DOHH2 (cell line): Measurements from ENCODE around the gene GJA4.

Experiments used
- H3F3A ChIP-seq: fragments of 200-600 bp; sonication (generic), shearing (Covaris generic); 2 replicates; pipeline ENCODE4 v1.6.0; 2016; ENCODE audit warnings: antibody characterized with exemption, mild to moderate bottlenecking; ENCODE audit not compliant: control insufficient read depth, insufficient read depth
- H3K27ac ChIP-seq: fragments of 200-600 bp; sonication (generic); 2 replicates; pipeline ENCODE4 v1.5.1; 2014; ENCODE audit warnings: low read depth, mild to moderate bottlenecking, low read length, moderate library complexity
- H3K27me3 ChIP-seq: fragments of 200-600 bp; sonication (generic); 2 replicates; pipeline ENCODE4 v1.6.1; 2014; ENCODE audit warnings: mild to moderate bottlenecking, low read length, mixed read lengths; ENCODE audit not compliant: control insufficient read depth
- H3K36me3 ChIP-seq: fragments of 200-600 bp; sonication (generic); 2 replicates; pipeline ENCODE4 v1.6.1; 2014; ENCODE audit warnings: mild to moderate bottlenecking, low read length, moderate library complexity, mixed read lengths; ENCODE audit not compliant: control insufficient read depth
- H3K4me1 ChIP-seq: fragments of 200-600 bp; sonication (generic); 2 replicates; pipeline ENCODE4 v1.6.1; 2014; ENCODE audit warnings: mild to moderate bottlenecking, low read length, mixed read lengths; ENCODE audit not compliant: control insufficient read depth
- H3K4me2 ChIP-seq: fragments of 200-600 bp; sonication (generic); 2 replicates; pipeline ENCODE4 v1.6.0; 2014; ENCODE audit warnings: mild to moderate bottlenecking, low read length, moderate library complexity
- H3K4me3 ChIP-seq: fragments of 200-600 bp; sonication (generic); 2 replicates; pipeline ENCODE4 v1.5.1; 2014; ENCODE audit warnings: mild to moderate bottlenecking, low read length, mixed read lengths
- H3K79me2 ChIP-seq: fragments of 200-600 bp; sonication (generic); 2 replicates; pipeline ENCODE4 v1.6.1; 2014; ENCODE audit warnings: mild to moderate bottlenecking, low read length, mixed read lengths; ENCODE audit not compliant: control insufficient read depth
- H3K9me2 ChIP-seq: fragments of 200-600 bp; sonication (generic); replicated peaks from 2 replicates; pipeline ENCODE4 v1.6.1; 2014; ENCODE audit warnings: mild to moderate bottlenecking, low read length, mixed read lengths; ENCODE audit not compliant: control insufficient read depth
- H3K9me3 ChIP-seq: fragments of 200-600 bp; sonication (generic); 2 replicates; pipeline ENCODE4 v1.6.1; 2014; ENCODE audit warnings: antibody characterized with exemption, low read length, mixed read lengths; ENCODE audit not compliant: control insufficient read depth, insufficient read depth
- H4K20me1 ChIP-seq: fragments of 200-600 bp; sonication (generic); 2 replicates; pipeline ENCODE4 v1.6.0; 2014; ENCODE audit warnings: low read depth, mild to moderate bottlenecking, antibody characterized with exemption, low read length, moderate library complexity; ENCODE audit not compliant: control insufficient read depth, insufficient read depth
- CTCF ChIP-seq: fragments of 200-600 bp; sonication (generic); IDR thresholded peaks from one replicate; pipeline ENCODE4 v1.5.1; 2014; ENCODE audit warnings: antibody characterized with exemption, mild to moderate bottlenecking, low read depth, low read length; ENCODE audit not compliant: poor library complexity, severe bottlenecking
- EZH2phosphoT487 ChIP-seq: fragments of 200-600 bp; sonication (generic); IDR thresholded peaks from 2 replicates; pipeline ENCODE4 v1.6.1; 2017; ENCODE audit warnings: borderline replicate concordance, mild to moderate bottlenecking, antibody characterized with exemption, low read length, moderate library complexity, mixed read lengths

GJA4 gene

GRCh38 chr1:34758751-34759150, 34.0 kb upstream of the GJA4 start:
- Histone ChIP-seq H3K79me2 (no peaks in the 10 kb centered on the region), H3F3A (no peaks in the 10 kb centered on the region), H3K27ac (no peak overlapping the region), H3K27me3 (no peaks in the 10 kb centered on the region), H3K4me3 (no peak overlapping the region), H3K4me2 (no peak overlapping the region), H3K36me3 (no peaks in the 10 kb centered on the region), H3K4me1 (no peaks in the 10 kb centered on the region), H3K9me2 (no peaks in the 10 kb centered on the region), H3K9me3 (no peaks in the 10 kb centered on the region), H4K20me1 (no peaks in the 10 kb centered on the region)
- no peak for TF ChIP-seq EZH2phosphoT487
- no peak for TF ChIP-seq CTCF

- Histone ChIP-seq H3K79me2 (no peaks in the 10 kb centered on the region), H3K27ac (no peak within 1 kb of the TSS), H3K27me3 (no peaks in the 10 kb centered on the region), H3K4me1 (no peaks in the 10 kb centered on the region), H3K4me2 (no peak within 1 kb of the TSS), H3K9me2 (no peaks in the 10 kb centered on the region), H3K4me3 (no peak within 1 kb of the TSS), H3K36me3 (no peaks in the 10 kb centered on the region), H3F3A (no peaks in the 10 kb centered on the region), H3K9me3 (no peaks in the 10 kb centered on the region), H4K20me1 (no peaks in the 10 kb centered on the region)
- no peak for TF ChIP-seq CTCF
- no peak for TF ChIP-seq EZH2phosphoT487
These were observed 33.1 kb upstream of the GJA4 start, which contains the start of gene GJB4 for GRCh38 chr1:34759503-34760357. Gene GJB4, plus strand, starts transcription at chr1:34759740. Its CDS starts 1,515 bp downstream, at chr1:34761255.

- H3K27me3 ChIP-seq = no peaks in the 10 kb centered on the region
- no peaks in the 10 kb centered on the region for H3F3A ChIP-seq
- H4K20me1 ChIP-seq = no peaks in the 10 kb centered on the region
- no peaks in the 10 kb centered on the region for H3K4me1 ChIP-seq
- TF ChIP-seq CTCF = no peak
- no peak for TF ChIP-seq EZH2phosphoT487
- no peaks in the 10 kb centered on the region for H3K9me3 ChIP-seq
- H3K27ac ChIP-seq = no peak overlapping the region
- no peak overlapping the region for H3K4me3 ChIP-seq
- H3K9me2 ChIP-seq = no peaks in the 10 kb centered on the region
- H3K36me3 ChIP-seq = no peaks in the 10 kb centered on the region
- no peaks in the 10 kb centered on the region for H3K79me2 ChIP-seq
- H3K4me2 ChIP-seq = no peak overlapping the region
These were observed 31.5 kb upstream of the GJA4 start for GRCh38 chr1:34761176-34761761.
